Measurements from ENCODE around the gene CCSER2. TPM values are rescaled to one million over a fixed set of nuclear protein-coding genes. Genes with fewer than 3 reads are reported as not detected.

CCSER2 gene
- total RNA-seq, 4 donors from 2014 or later, result 41.2 to 61.9 (median 47.7) TPM

GRCh38 chr10:84302223-84302622, 26.2 kb upstream of the CCSER2 start:
- ATAC-seq (ENCODE audit: low FRiP score), result no peak
- no peak for TF ChIP-seq CTCF (IDR thresholded peaks at IDR 0.05)
- DNase-seq (ENCODE audit: low spot score), result no peak

GRCh38 chr10:84306751-84307384, 21.5 kb upstream of the CCSER2 start:
- ATAC-seq (ENCODE audit: low FRiP score) (no peak), DNase-seq (ENCODE audit: low spot score) (no peak)
- TF ChIP-seq CTCF (IDR thresholded peaks at IDR 0.05), result no peak

- no peak for DNase-seq (ENCODE audit: low spot score)
- no peak for ATAC-seq (ENCODE audit: low FRiP score)
- TF ChIP-seq CTCF (IDR thresholded peaks at IDR 0.05), result no peak
Measured at GRCh38 chr10:84308021-84308420, 20.4 kb upstream of the CCSER2 start.

GRCh38 chr10:84308481-84309304, 19.7 kb upstream of the CCSER2 start:
- DNase-seq (ENCODE audit: low spot score), result no peak
- ATAC-seq (ENCODE audit: low FRiP score), result no peak
- TF ChIP-seq CTCF (IDR thresholded peaks at IDR 0.05), result no peak

- ATAC-seq (ENCODE audit: low FRiP score), result no peak
- TF ChIP-seq CTCF (IDR thresholded peaks at IDR 0.05), result no peak
Measured at GRCh38 chr10:84310470-84310869, 17.9 kb upstream of the CCSER2 start.

GRCh38 chr10:84311576-84311975, 16.8 kb upstream of the CCSER2 start:
- no peak for DNase-seq (ENCODE audit: low spot score)
- no peak for TF ChIP-seq CTCF (IDR thresholded peaks at IDR 0.05)

More at GRCh38 chr10:84310470-84310869, 17.9 kb upstream of the CCSER2 start:
- DNase-seq (ENCODE audit: low spot score), result no peak

GRCh38 chr10:84312816-84313215, 15.6 kb upstream of the CCSER2 start:
- ATAC-seq (ENCODE audit: low FRiP score) (no peak), DNase-seq (ENCODE audit: low spot score) (no peak)
- no peak for TF ChIP-seq CTCF (IDR thresholded peaks at IDR 0.05)

More at GRCh38 chr10:84311576-84311975, 16.8 kb upstream of the CCSER2 start:
- ATAC-seq (ENCODE audit: low FRiP score), result no peak

All from omental fat pad (tissue), 4 donors.